Neural crest cell (in vitro differentiated cells): ENCODE measurements around the gene SEC14L5. TPM values are rescaled to one million over a fixed set of nuclear protein-coding genes. Genes with fewer than 3 reads are reported as not detected.

Experiments used
- DNase-seq: peaks from one replicate; pipeline ENCODE4 v3.0.0; 2021; ENCODE audit warnings: low read depth, mixed read lengths, low spot score
- H3K27ac Mint-ChIP-seq: one replicate; pipeline ENCODE4 v1.8.0; 2021; ENCODE audit warnings: mild to moderate bottlenecking, mixed read lengths; ENCODE audit not compliant: unreplicated experiment
- H3K27me3 Mint-ChIP-seq: 2 replicates; pipeline ENCODE4 v1.8.0; 2021; ENCODE audit warnings: low read depth, mild to moderate bottlenecking, mixed read lengths
- H3K36me3 Mint-ChIP-seq: 2 replicates; pipeline ENCODE4 v1.8.0; 2021; ENCODE audit warnings: low read depth, mild to moderate bottlenecking, mixed read lengths
- H3K4me1 Mint-ChIP-seq: 2 replicates; pipeline ENCODE4 v1.8.0; 2021; ENCODE audit warnings: mixed read lengths
- H3K4me3 Mint-ChIP-seq: one replicate; pipeline ENCODE4 v1.8.0; 2021; ENCODE audit warnings: mild to moderate bottlenecking, mixed read lengths
- H3K9me3 Mint-ChIP-seq: 2 replicates; pipeline ENCODE4 v1.8.0; 2021; ENCODE audit warnings: mixed read lengths
- total RNA-seq: library from RNA; stranded (reverse); gene quantifications from 2 replicates; pipeline ENCODE4 v1.2.1, GENCODE V29; 2021
- TF ChIP-seq, protein P1 (sequence below): fragments of 200-600 bp; sonication (generic); conservative IDR thresholded peaks from 2 replicates; pipeline ENCODE4 v1.5.0; 2021; ENCODE audit warnings: antibody characterized with exemption, mild to moderate bottlenecking

SEC14L5 gene
- total RNA-seq, 1 donor from 2014 or later, result 0.68 TPM

DNA sequence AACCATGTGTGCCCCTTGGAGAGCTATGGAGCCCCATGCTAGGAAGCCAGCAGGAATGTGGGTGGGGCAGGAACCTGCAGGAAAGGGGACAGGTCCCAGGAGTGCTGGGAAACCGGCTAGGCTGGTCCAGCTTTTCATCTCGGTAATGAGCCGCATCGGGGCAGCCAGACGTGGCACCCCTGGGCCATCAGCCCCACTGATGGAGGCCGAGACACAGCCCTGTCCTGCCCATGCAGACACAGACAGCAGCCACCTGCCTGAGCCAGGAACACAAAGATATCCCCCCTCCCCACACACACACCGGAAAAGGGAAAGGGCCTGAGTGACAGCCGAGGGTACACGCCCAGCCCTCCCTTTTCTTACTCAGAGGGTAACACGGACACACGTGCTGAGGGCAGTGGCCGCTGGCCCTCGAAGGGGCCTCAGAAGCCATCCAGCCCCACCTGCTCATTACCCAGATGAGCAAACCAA is 39.3 kb upstream of the SEC14L5 start:
- TF ChIP-seq, protein P1, sequence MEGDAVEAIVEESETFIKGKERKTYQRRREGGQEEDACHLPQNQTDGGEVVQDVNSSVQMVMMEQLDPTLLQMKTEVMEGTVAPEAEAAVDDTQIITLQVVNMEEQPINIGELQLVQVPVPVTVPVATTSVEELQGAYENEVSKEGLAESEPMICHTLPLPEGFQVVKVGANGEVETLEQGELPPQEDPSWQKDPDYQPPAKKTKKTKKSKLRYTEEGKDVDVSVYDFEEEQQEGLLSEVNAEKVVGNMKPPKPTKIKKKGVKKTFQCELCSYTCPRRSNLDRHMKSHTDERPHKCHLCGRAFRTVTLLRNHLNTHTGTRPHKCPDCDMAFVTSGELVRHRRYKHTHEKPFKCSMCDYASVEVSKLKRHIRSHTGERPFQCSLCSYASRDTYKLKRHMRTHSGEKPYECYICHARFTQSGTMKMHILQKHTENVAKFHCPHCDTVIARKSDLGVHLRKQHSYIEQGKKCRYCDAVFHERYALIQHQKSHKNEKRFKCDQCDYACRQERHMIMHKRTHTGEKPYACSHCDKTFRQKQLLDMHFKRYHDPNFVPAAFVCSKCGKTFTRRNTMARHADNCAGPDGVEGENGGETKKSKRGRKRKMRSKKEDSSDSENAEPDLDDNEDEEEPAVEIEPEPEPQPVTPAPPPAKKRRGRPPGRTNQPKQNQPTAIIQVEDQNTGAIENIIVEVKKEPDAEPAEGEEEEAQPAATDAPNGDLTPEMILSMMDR, result no peak
- H3K27ac Mint-ChIP-seq, result no peak overlapping the region
- peaks cover 6% of the 10 kb centered on the region for H3K27me3 Mint-ChIP-seq
- DNase-seq, result no peak
- no peaks in the 10 kb centered on the region for H3K9me3 Mint-ChIP-seq
- H3K4me1 Mint-ChIP-seq, result no peaks in the 10 kb centered on the region
- H3K36me3 Mint-ChIP-seq, result no peaks in the 10 kb centered on the region
- no peak overlapping the region for H3K4me3 Mint-ChIP-seq

DNA sequence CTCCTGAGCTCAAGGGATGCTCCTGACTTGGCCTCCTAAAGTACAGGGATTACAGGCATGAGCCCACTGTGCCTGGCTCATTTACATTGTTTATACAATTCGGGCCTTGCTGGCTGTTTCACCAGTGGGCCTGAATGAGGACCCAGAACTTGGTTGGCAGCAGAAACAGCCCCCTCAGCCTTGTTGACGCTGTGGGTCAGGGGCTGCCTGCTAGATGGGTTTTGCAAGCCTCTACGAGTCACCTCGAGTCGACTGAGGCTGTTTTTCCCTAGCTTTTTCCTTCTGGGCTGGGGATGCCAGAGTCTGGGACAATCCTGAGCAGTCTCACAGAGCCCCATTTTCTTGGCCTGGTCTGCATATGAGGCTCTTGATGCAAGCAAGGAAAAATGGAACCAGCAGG is 37.3 kb upstream of the SEC14L5 start:
- no peak for DNase-seq
- Mint-ChIP-seq H3K36me3 (no peaks in the 10 kb centered on the region), H3K9me3 (no peaks in the 10 kb centered on the region), H3K27me3 (peaks cover 15% of the 10 kb centered on the region), H3K27ac (no peak overlapping the region), H3K4me1 (no peaks in the 10 kb centered on the region), H3K4me3 (no peak overlapping the region)
- TF ChIP-seq, protein P1, result no peak

- Mint-ChIP-seq H3K36me3 (peaks cover 2% of the 10 kb centered on the region), H3K27ac (no peak overlapping the region), H3K4me1 (no peaks in the 10 kb centered on the region), H3K27me3 (peaks cover 12% of the 10 kb centered on the region), H3K9me3 (peaks cover 6% of the 10 kb centered on the region), H3K4me3 (no peak overlapping the region)
- DNase-seq, result no peak
- TF ChIP-seq, protein P1, result no peak
Measured at GRCh38 chr16:4922721-4923342, 35.3 kb upstream of the SEC14L5 start.

GRCh38 chr16:4923853-4924252 is 34.3 kb upstream of the SEC14L5 start:
- H3K4me3 Mint-ChIP-seq, result no peak overlapping the region

GRCh38 chr16:4924593-4925292 is 33.4 kb upstream of the SEC14L5 start:
- H3K4me1 Mint-ChIP-seq, result no peaks in the 10 kb centered on the region
- no peak for DNase-seq
- TF ChIP-seq, protein P1, result no peak
- no peak overlapping the region for H3K27ac Mint-ChIP-seq
- no peak overlapping the region for H3K4me3 Mint-ChIP-seq
- peaks cover 2% of the 10 kb centered on the region for H3K36me3 Mint-ChIP-seq
- H3K27me3 Mint-ChIP-seq, result peaks cover 15% of the 10 kb centered on the region
- peaks cover 6% of the 10 kb centered on the region for H3K9me3 Mint-ChIP-seq

More at GRCh38 chr16:4923853-4924252, 34.3 kb upstream of the SEC14L5 start:
- H3K9me3 Mint-ChIP-seq, result peaks cover 6% of the 10 kb centered on the region
- TF ChIP-seq, protein P1, result no peak
- H3K27ac Mint-ChIP-seq, result no peak overlapping the region
- no peaks in the 10 kb centered on the region for H3K4me1 Mint-ChIP-seq
- peaks cover 2% of the 10 kb centered on the region for H3K36me3 Mint-ChIP-seq
- peaks cover 12% of the 10 kb centered on the region for H3K27me3 Mint-ChIP-seq
- DNase-seq, result no peak
